Smooth muscle cell of the coronary artery (primary cell): Measurements from ENCODE around the gene TXNIP. TPM values are rescaled to one million over a fixed set of nuclear protein-coding genes. Genes with fewer than 3 reads are reported as not detected.

ENCODE experiments used
- total RNA-seq: library from RNA; depleted of rRNA; stranded (reverse); fragments of >200 nt; gene quantifications from 2 replicates; pipeline ENCODE4 v1.2.3, GENCODE V29; 2014; ENCODE audit warnings: low replicate concordance

The TXNIP gene
- 59.5 and 488 TPM in 2 replicates for total RNA-seq

GRCh38 chr1:145996433-145997015, at the start of gene TXNIP:
TXNIP (minus strand) TSS chr1:145996579; CDS start chr1:145996266, 313 bp downstream.

GRCh38 chr1:146021622-146022402, 25.4 kb upstream of the TXNIP start, which contains the start of gene HJV:
HJV (minus strand) TSS chr1:146021735; CDS start chr1:146020231, 1,504 bp downstream.

GRCh38 chr1:145964328-145965118, 31.9 kb downstream of the TXNIP start, which contains the start of the genes ANKRD34A and POLR3GL:
ANKRD34A (minus strand) TSS chr1:145964575; CDS start chr1:145961759, 2,816 bp downstream.
POLR3GL (plus strand) TSS chr1:145964690; CDS start chr1:145974866, 10,176 bp downstream.

GRCh38 chr1:145957443-145958319, 38.7 kb downstream of the TXNIP start, which contains the start of gene LIX1L:
LIX1L (minus strand) TSS chr1:145958017; CDS start chr1:145957927, 90 bp downstream.

Other genes with a start within 250 kb of the TXNIP start
- 7.7 and 8.9 TPM in 2 replicates for gene RNF115, start 172.5 kb downstream of the TXNIP start, total RNA-seq
- gene POLR3C, start 172.4 kb downstream of the TXNIP start, total RNA-seq: 21.0 and 28.4 TPM in 2 replicates
- 1.2 and 4.4 TPM in 2 replicates for gene NUDT17, start 150.9 kb downstream of the TXNIP start, total RNA-seq
- gene PIAS3, start 137.5 kb downstream of the TXNIP start, total RNA-seq: 2.5 and 6.3 TPM in 2 replicates
- 0.45 and 1.4 TPM in 2 replicates for gene ANKRD35, start 110.7 kb downstream of the TXNIP start, total RNA-seq
- 0.23 and 7.4 TPM in 2 replicates for gene ITGA10, start 86.5 kb downstream of the TXNIP start, total RNA-seq
- 22.6 and 25.1 TPM in 2 replicates for gene PEX11B, start 77.9 kb downstream of the TXNIP start, total RNA-seq
- gene RBM8A, start 69.1 kb downstream of the TXNIP start, total RNA-seq: 154 and 166 TPM in 2 replicates
- gene LIX1L, start 38.6 kb downstream of the TXNIP start, total RNA-seq: 8.4 and 15.4 TPM in 2 replicates
- 0.15 and 0.35 TPM in 2 replicates for gene ANKRD34A, start 32.0 kb downstream of the TXNIP start, total RNA-seq
- 15.6 and 23.4 TPM in 2 replicates for gene POLR3GL, start 31.9 kb downstream of the TXNIP start, total RNA-seq
- gene HJV, start 25.2 kb upstream of the TXNIP start, total RNA-seq: not detected in 2 replicates
- 1.9 and 2.3 TPM in 2 replicates for gene NBPF10, start 148.2 kb upstream of the TXNIP start, total RNA-seq
- gene NOTCH2NLA, start 232.4 kb upstream of the TXNIP start, total RNA-seq: 83.5 and 106 TPM in 2 replicates